ENCODE data around the gene KHSRP.
A peak's percentile ranks its signal among the peaks of the same experiment; 100 is the strongest.

The KHSRP gene

DNA sequence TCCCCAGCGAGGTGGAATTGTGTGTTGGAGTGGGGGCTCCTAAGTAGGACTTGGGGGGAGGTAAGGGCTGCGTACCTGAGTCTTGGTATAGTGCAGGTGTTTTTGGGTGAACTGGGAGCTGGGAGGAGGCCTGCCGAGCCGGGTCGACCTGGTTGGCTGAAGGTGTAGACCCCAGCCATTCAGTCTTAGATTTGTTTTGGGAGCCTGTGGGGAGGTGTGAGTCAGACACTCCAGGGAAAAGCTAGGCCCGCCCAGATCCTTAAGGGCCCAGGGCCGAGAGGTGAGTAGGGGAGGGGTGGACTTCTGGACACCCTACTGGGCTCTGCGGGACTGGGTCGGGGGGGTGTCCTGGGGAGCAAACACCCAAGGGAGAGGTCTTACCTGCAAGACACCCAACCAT is 40.4 kb upstream of the KHSRP start:
- Histone ChIP-seq H3K18ac (ENCODE audit: low read length) (no peak overlapping the region), H3K4me2 (ENCODE audit: low read length) (peak overlapping the region; percentile 88), H3K4ac (ENCODE audit: low read depth, low read length) (no peak overlapping the region), H3K79me1 (ENCODE audit: low read length) (peaks cover 6% of the 10 kb centered on the region), H4K12ac (ENCODE audit: low read depth, low read length) (no peak overlapping the region), H2BK120ac (ENCODE audit: insufficient read depth, low read length, poor library complexity) (no peak overlapping the region), H2AFZ (ENCODE audit: insufficient read depth, low read length, poor library complexity) (no peak overlapping the region), H2BK12ac (ENCODE audit: low read length) (no peak overlapping the region), H3K9ac (ENCODE audit: low read length) (no peak overlapping the region), H3K79me2 (ENCODE audit: control insufficient read depth, insufficient read depth, low read length, poor library complexity) (peaks cover 4% of the 10 kb centered on the region), H3K27me3 (ENCODE audit: insufficient read depth, low read length) (no peaks in the 10 kb centered on the region), H2AK5ac (ENCODE audit: low read length) (no peak overlapping the region), H3K36me3 (ENCODE audit: control insufficient read depth in 1 of 2, insufficient read depth in 2 of 2, low read length in 2 of 2) (peaks cover 7 to 11% of the 10 kb centered on the region in 2 experiments), H3K27ac (ENCODE audit: low read depth, low read length) (no peak overlapping the region), H2BK5ac (ENCODE audit: low read depth, low read length, poor library complexity) (no peak overlapping the region), H3K9me3 (ENCODE audit: insufficient read depth, low read depth, low read length) (no peaks in the 10 kb centered on the region), H3K4me3 (ENCODE audit: low read depth, low read length) (no peak overlapping the region), H3K4me1 (ENCODE audit: control insufficient read depth in 1 of 2, insufficient read depth in 2 of 2, low read length in 2 of 2) (peaks cover 5 to 13% of the 10 kb centered on the region in 2 experiments), H3K14ac (ENCODE audit: low read length) (no peak overlapping the region), H4K8ac (ENCODE audit: low read depth, low read length) (no peak overlapping the region), H4K91ac (ENCODE audit: low read depth, low read length) (no peak overlapping the region), H3K23ac (ENCODE audit: low read length) (no peak overlapping the region)
- DNase-seq = no peak
- no CpG with 5 or more reads among the region's 9 CpGs for WGBS (ENCODE audit: extremely low coverage, insufficient coverage, insufficient read length)

DNA sequence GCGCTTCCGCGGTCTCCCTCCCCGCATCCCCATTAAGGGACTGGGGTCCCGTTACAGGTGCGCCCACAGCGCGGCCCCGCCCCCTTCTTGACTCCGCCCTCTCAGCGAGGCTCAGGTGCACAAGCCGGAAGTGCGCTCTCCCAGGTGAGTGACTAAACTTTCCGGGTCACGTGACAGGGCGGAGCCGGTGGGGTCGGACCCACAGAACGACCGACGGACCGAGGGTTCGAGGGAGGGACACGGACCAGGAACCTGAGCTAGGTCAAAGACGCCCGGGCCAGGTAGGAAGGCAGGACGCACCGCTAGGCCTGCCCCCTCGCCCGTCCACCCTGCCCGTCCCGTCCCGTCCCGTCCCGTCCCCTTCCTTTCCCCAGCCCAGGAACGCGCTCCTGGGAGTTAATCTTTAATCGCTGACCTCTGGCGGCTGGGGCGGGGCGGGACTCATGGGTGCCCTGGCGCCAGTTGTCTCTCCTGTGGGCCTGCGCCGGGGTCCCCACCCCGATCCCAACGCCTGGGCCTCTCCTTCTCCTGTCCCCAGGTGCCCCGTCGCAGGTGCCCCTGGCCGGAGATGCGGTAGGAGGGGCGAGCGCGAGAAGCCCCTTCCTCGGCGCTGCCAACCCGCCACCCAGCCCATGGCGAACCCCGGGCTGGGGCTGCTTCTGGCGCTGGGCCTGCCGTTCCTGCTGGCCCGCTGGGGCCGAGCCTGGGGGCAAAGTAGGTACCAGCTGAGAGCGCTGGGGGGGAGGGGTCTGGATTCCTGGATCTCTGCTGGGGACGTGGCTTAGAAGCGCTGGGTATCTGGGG is 39.7 kb upstream of the KHSRP start, which contains the start of gene CRB3:
TSS of gene CRB3 (plus strand) at position 202 of the 804 bp plus-strand sequence. CDS start at position 633, 431 bp downstream.
- H2BK5ac ChIP-seq (ENCODE audit: low read depth, low read length, poor library complexity) = peak within 1 kb of the TSS; percentile 58
- no peak within 1 kb of the TSS for H3K23ac ChIP-seq (ENCODE audit: low read length)
- peak within 1 kb of the TSS; percentile 80 for H4K8ac ChIP-seq (ENCODE audit: low read depth, low read length)
- H4K12ac ChIP-seq (ENCODE audit: low read depth, low read length) = peak within 1 kb of the TSS; percentile 49
- no CpG with 5 or more reads among the region's 65 CpGs for WGBS (ENCODE audit: extremely low coverage, insufficient coverage, insufficient read length)
- peaks cover 5% of the 10 kb centered on the region for H3K79me2 ChIP-seq (ENCODE audit: control insufficient read depth, insufficient read depth, low read length, poor library complexity)
- H3K4me1 ChIP-seq (ENCODE audit: control insufficient read depth in 1 of 2, insufficient read depth in 2 of 2, low read length in 2 of 2) = peaks cover 5 to 13% of the 10 kb centered on the region in 2 experiments
- peak; percentile 31 to 57 for DNase-seq
- peaks cover 8% of the 10 kb centered on the region for H3K79me1 ChIP-seq (ENCODE audit: low read length)
- peak within 1 kb of the TSS; percentile 58 for H3K18ac ChIP-seq (ENCODE audit: low read length)
- peak within 1 kb of the TSS; percentile 79 for H4K91ac ChIP-seq (ENCODE audit: low read depth, low read length)
- peaks cover 7 to 11% of the 10 kb centered on the region in 2 experiments for H3K36me3 ChIP-seq (ENCODE audit: control insufficient read depth in 1 of 2, insufficient read depth in 2 of 2, low read length in 2 of 2)
- peak within 1 kb of the TSS; percentile 83 for H3K14ac ChIP-seq (ENCODE audit: low read length)
- H3K27me3 ChIP-seq (ENCODE audit: insufficient read depth, low read length) = no peaks in the 10 kb centered on the region
- no peak within 1 kb of the TSS for H2BK12ac ChIP-seq (ENCODE audit: low read length)
- H3K9me3 ChIP-seq (ENCODE audit: insufficient read depth, low read depth, low read length) = no peaks in the 10 kb centered on the region
- peak within 1 kb of the TSS; percentile 12 for H3K9ac ChIP-seq (ENCODE audit: low read length)
- H3K4ac ChIP-seq (ENCODE audit: low read depth, low read length) = peak within 1 kb of the TSS; percentile 49
- peak within 1 kb of the TSS; percentile 5 for H2BK120ac ChIP-seq (ENCODE audit: insufficient read depth, low read length, poor library complexity)
- peak within 1 kb of the TSS; percentile 88 for H3K4me2 ChIP-seq (ENCODE audit: low read length)
- H3K4me3 ChIP-seq (ENCODE audit: low read depth, low read length) = peak within 1 kb of the TSS; percentile 83
- peak within 1 kb of the TSS; percentile 52 for H2AK5ac ChIP-seq (ENCODE audit: low read length)
- peak within 1 kb of the TSS; percentile 68 for H2AFZ ChIP-seq (ENCODE audit: insufficient read depth, low read length, poor library complexity)
- H3K27ac ChIP-seq (ENCODE audit: low read depth, low read length) = no peak within 1 kb of the TSS

DNA sequence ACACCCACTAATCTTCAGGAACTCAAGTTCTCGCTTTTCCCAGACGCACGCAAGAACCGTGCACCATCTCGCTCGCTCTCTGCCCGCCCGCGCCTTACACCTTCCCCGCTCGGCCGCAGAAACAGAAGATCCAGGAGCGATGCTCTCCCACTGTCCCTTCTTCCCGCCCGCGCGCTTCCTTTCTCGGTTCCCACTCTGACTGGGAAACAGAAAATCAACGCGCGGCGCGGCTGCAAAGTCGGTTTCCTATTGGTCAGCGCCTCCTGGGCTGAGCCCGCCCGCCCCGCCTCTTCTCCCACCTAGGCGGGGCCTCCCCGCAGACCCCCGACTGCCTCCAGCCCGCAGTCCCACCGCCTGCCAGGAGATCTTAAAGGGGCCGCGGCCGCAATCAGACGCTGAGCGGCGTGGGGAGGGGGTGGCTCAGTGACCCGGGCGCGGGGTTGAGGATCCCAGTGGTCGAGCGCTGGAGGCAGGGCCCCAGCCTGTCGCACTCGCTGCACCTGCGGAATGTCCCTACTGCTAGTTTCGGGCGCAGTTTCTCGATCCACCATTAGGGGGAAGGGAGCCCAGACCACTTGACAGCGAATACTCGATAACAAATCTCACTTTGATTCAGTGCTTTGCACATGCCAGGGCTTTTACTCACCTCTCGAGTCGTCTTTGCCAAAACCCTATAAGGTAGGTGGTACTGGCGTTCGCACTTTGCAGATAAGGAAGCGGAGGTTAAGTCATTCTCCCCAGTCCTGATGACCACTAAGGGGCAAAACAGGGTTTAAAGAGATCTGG is 35.7 kb upstream of the KHSRP start:
- Histone ChIP-seq H3K9me3 (ENCODE audit: insufficient read depth, low read depth, low read length) (no peaks in the 10 kb centered on the region), H3K4me2 (ENCODE audit: low read length) (peak overlapping the region; percentile 92), H3K9ac (ENCODE audit: low read length) (no peak overlapping the region), H2AFZ (ENCODE audit: insufficient read depth, low read length, poor library complexity) (peak overlapping the region; percentile 68), H3K4me1 (ENCODE audit: control insufficient read depth in 1 of 2, insufficient read depth in 2 of 2, low read length in 2 of 2) (peaks cover 10 to 20% of the 10 kb centered on the region in 2 experiments), H4K91ac (ENCODE audit: low read depth, low read length) (no peak overlapping the region), H3K27me3 (ENCODE audit: insufficient read depth, low read length) (no peaks in the 10 kb centered on the region), H3K14ac (ENCODE audit: low read length) (peak overlapping the region; percentile 35), H4K8ac (ENCODE audit: low read depth, low read length) (peak overlapping the region; percentile 50), H2BK120ac (ENCODE audit: insufficient read depth, low read length, poor library complexity) (peak overlapping the region; percentile 47), H3K79me2 (ENCODE audit: control insufficient read depth, insufficient read depth, low read length, poor library complexity) (peaks cover 7% of the 10 kb centered on the region), H3K79me1 (ENCODE audit: low read length) (peaks cover 8% of the 10 kb centered on the region), H2BK12ac (ENCODE audit: low read length) (peak overlapping the region; percentile 11), H3K23ac (ENCODE audit: low read length) (no peak overlapping the region), H3K4me3 (ENCODE audit: low read depth, low read length) (peak overlapping the region; percentile 80), H2BK5ac (ENCODE audit: low read depth, low read length, poor library complexity) (peak overlapping the region; percentile 8), H3K18ac (ENCODE audit: low read length) (peak overlapping the region; percentile 19), H2AK5ac (ENCODE audit: low read length) (no peak overlapping the region), H3K27ac (ENCODE audit: low read depth, low read length) (no peak overlapping the region), H3K36me3 (ENCODE audit: control insufficient read depth in 1 of 2, insufficient read depth in 2 of 2, low read length in 2 of 2) (peaks cover 4 to 6% of the 10 kb centered on the region in 2 experiments), H3K4ac (ENCODE audit: low read depth, low read length) (no peak overlapping the region), H4K12ac (ENCODE audit: low read depth, low read length) (peak overlapping the region; percentile 14)
- no CpG with 5 or more reads among the region's 57 CpGs for WGBS (ENCODE audit: extremely low coverage, insufficient coverage, insufficient read length)
- DNase-seq = peak; percentile 92 to 98

- peak within 1 kb of the TSS; percentile 23 for H2BK5ac ChIP-seq (ENCODE audit: low read depth, low read length, poor library complexity)
- peak within 1 kb of the TSS; percentile 92 for H3K4me2 ChIP-seq (ENCODE audit: low read length)
- peak within 1 kb of the TSS; percentile 11 for H2BK12ac ChIP-seq (ENCODE audit: low read length)
- H3K4ac ChIP-seq (ENCODE audit: low read depth, low read length) = no peak within 1 kb of the TSS
- H2AK5ac ChIP-seq (ENCODE audit: low read length) = peak within 1 kb of the TSS; percentile 0
- H3K27ac ChIP-seq (ENCODE audit: low read depth, low read length) = no peak within 1 kb of the TSS
- WGBS (ENCODE audit: extremely low coverage, insufficient coverage, insufficient read length) = no CpG with 5 or more reads among the region's 70 CpGs
- no peak within 1 kb of the TSS for H3K23ac ChIP-seq (ENCODE audit: low read length)
- peak within 1 kb of the TSS; percentile 48 for H4K12ac ChIP-seq (ENCODE audit: low read depth, low read length)
- H3K9me3 ChIP-seq (ENCODE audit: insufficient read depth, low read depth, low read length) = peaks cover 1% of the 10 kb centered on the region
- H3K4me3 ChIP-seq (ENCODE audit: low read depth, low read length) = peak within 1 kb of the TSS; percentile 80
- peak within 1 kb of the TSS; percentile 48 for H3K9ac ChIP-seq (ENCODE audit: low read length)
- peak within 1 kb of the TSS; percentile 14 for H4K91ac ChIP-seq (ENCODE audit: low read depth, low read length)
- H2AFZ ChIP-seq (ENCODE audit: insufficient read depth, low read length, poor library complexity) = peak within 1 kb of the TSS; percentile 68
- peaks cover 6% of the 10 kb centered on the region for H3K79me1 ChIP-seq (ENCODE audit: low read length)
- H3K36me3 ChIP-seq (ENCODE audit: control insufficient read depth in 1 of 2, insufficient read depth in 2 of 2, low read length in 2 of 2) = peaks cover 5 to 6% of the 10 kb centered on the region in 2 experiments
- peak; percentile 20 to 55 for DNase-seq
- no peaks in the 10 kb centered on the region for H3K27me3 ChIP-seq (ENCODE audit: insufficient read depth, low read length)
- H4K8ac ChIP-seq (ENCODE audit: low read depth, low read length) = peak within 1 kb of the TSS; percentile 55
- peaks cover 7% of the 10 kb centered on the region for H3K79me2 ChIP-seq (ENCODE audit: control insufficient read depth, insufficient read depth, low read length, poor library complexity)
- peak within 1 kb of the TSS; percentile 46 for H3K14ac ChIP-seq (ENCODE audit: low read length)
- H3K4me1 ChIP-seq (ENCODE audit: control insufficient read depth in 1 of 2, insufficient read depth in 2 of 2, low read length in 2 of 2) = peaks cover 10 to 16% of the 10 kb centered on the region in 2 experiments
- H3K18ac ChIP-seq (ENCODE audit: low read length) = peak within 1 kb of the TSS; percentile 69
- H2BK120ac ChIP-seq (ENCODE audit: insufficient read depth, low read length, poor library complexity) = peak within 1 kb of the TSS; percentile 47
These were observed 34.9 kb upstream of the KHSRP start, which contains the start of gene SLC25A23 for GRCh38 chr19:6459262-6460098. Gene SLC25A23, minus strand, starts transcription at chr19:6459792. Its CDS starts 164 bp downstream, at chr19:6459628.
